GM12878 (cell line): ENCODE measurements around the gene SLC25A36. TPM values are rescaled to one million over a fixed set of nuclear protein-coding genes. Genes with fewer than 3 reads are reported as not detected.

Experiments used
- ATAC-seq: fragments of 200-7000 bp; cut with Tn5 transposase; 3 replicates; pipeline ENCODE4 v1.9.1; 2020; ENCODE audit warnings: mild to moderate bottlenecking, moderate library complexity
- BruUV-seq: library from RNA; stranded (reverse); fragments of 400-500 nt; replicated peaks from 2 replicates; lab custom pipeline; 2021; lab: Mats Ljungman, UMichigan
- CTCF ChIA-PET: fragments of 300-600 bp; sonication (Branson Sonifier 250); formaldehyde crosslinking; extraction: SDS; loops from one replicate; lab custom pipeline; 2021; ENCODE audit warnings: inconsistent platforms; lab: Yijun Ruan, JAX
- POLR2A ChIA-PET: fragments of 350-600 bp; formaldehyde crosslinking; extraction: SDS; loops from one replicate; lab custom pipeline; 2021; ENCODE audit warnings: inconsistent platforms; lab: Charles Lee
- RAD21 ChIA-PET: fragments of 300-600 bp; sonication (Branson Sonifier 250); formaldehyde crosslinking; loops from one replicate; lab custom pipeline; 2023; ENCODE audit warnings: antibody characterized with exemption; ENCODE audit not compliant: unreplicated experiment; lab: Charles Lee
- SMC1A ChIA-PET: fragments of 300-600 bp; sonication (Branson Sonifier 250); formaldehyde crosslinking; loops from one replicate; lab custom pipeline; 2023; ENCODE audit not compliant: unreplicated experiment, uncharacterized antibody; lab: Charles Lee
- DNase-seq: peaks from one replicate; pipeline ENCODE4 v3.0.0-alpha.2; 2011; ENCODE audit warnings: low read depth, low spot score
- FAIRE-seq: peaks from 3 replicates; lab custom pipeline; 2011; peaks lifted over from hg19 to GRCh38; lab: Jason Lieb, UNC
- H2AFZ ChIP-seq: 2 replicates; pipeline ENCODE4 v1.6.0; 2011; ENCODE audit warnings: low read depth, low read length, control low read depth; ENCODE audit not compliant: control insufficient read depth
- H3K27ac ChIP-seq: 2 replicates; pipeline ENCODE4 v1.5.1; 2011; ENCODE audit warnings: control low read depth; ENCODE audit not compliant: control insufficient read depth, insufficient read depth
- H3K27me3 ChIP-seq, 2 experiments: replicated peaks in 1 of 2; 2 replicates each; pipeline versions ENCODE4 v1.6.0 to v1.6.1; 2011; ENCODE audit warnings: low read length in 1 of 2; ENCODE audit not compliant: control insufficient read depth in 2 of 2, insufficient read depth in 2 of 2
- H3K36me3 ChIP-seq, 2 experiments: 2 replicates each; pipeline ENCODE4 v1.5.1; 2011; ENCODE audit warnings: low read length in 1 of 2; ENCODE audit not compliant: control insufficient read depth in 2 of 2, insufficient read depth in 2 of 2
- H3K4me1 ChIP-seq: 2 replicates; pipeline ENCODE4 v1.6.1; 2011; ENCODE audit warnings: mild to moderate bottlenecking, low read length, moderate library complexity, mixed read lengths; ENCODE audit not compliant: control insufficient read depth, insufficient read depth
- H3K4me2 ChIP-seq: 2 replicates; pipeline ENCODE4 v1.6.0; 2011; ENCODE audit warnings: control low read depth; ENCODE audit not compliant: control insufficient read depth, insufficient read depth
- H3K4me3 ChIP-seq: fragments of 200-600 bp; sonication (generic); 2 replicates; pipeline ENCODE4 v1.5.1; 2016
- H3K79me2 ChIP-seq: 2 replicates; pipeline ENCODE4 v1.6.0; 2011; ENCODE audit warnings: low read length; ENCODE audit not compliant: control insufficient read depth, insufficient read depth
- H3K9ac ChIP-seq: 2 replicates; pipeline ENCODE4 v1.8.0; 2011; ENCODE audit warnings: low read length, control low read depth, mixed read lengths; ENCODE audit not compliant: control insufficient read depth, insufficient read depth
- H3K9me3 ChIP-seq: replicated peaks from 3 replicates; pipeline ENCODE4 v1.5.1; 2011; ENCODE audit warnings: mild to moderate bottlenecking, low read length; ENCODE audit not compliant: control insufficient read depth, insufficient read depth
- H4K20me1 ChIP-seq: 2 replicates; pipeline ENCODE4 v1.6.0; 2011; ENCODE audit not compliant: control insufficient read depth, insufficient read depth
- BHLHE40 ChIP-seq, 2 experiments: fragments of 450-650 bp in 1 of 2; IDR thresholded peaks; 2 replicates each; pipeline ENCODE4 v1.6.1; 2011 to 2017; ENCODE audit warnings: low read depth in 2 of 2, borderline replicate concordance in 1 of 2, improper control_type of control experiment in 1 of 2, low read length in 1 of 2, mild to moderate bottlenecking in 1 of 2
- CREB1 ChIP-seq: IDR thresholded peaks from 2 replicates; pipeline ENCODE4 v1.6.1; 2012; ENCODE audit warnings: low read depth, mild to moderate bottlenecking, inconsistent platforms
- DPF2 ChIP-seq: fragments of 450-650 bp; IDR thresholded peaks from 2 replicates; pipeline ENCODE4 v1.6.1; 2017; ENCODE audit warnings: mild to moderate bottlenecking
- EGR1 ChIP-seq, 2 experiments: IDR thresholded peaks; 1 replicate in 1 of 2; 2 replicates in 1 of 2; pipeline ENCODE4 v1.6.1; 2011 to 2012; ENCODE audit warnings: low read depth in 2 of 2, low read length in 2 of 2, borderline replicate concordance in 1 of 2, mild to moderate bottlenecking in 1 of 2, moderate library complexity in 1 of 2
- ETV6 ChIP-seq, 2 experiments: fragments of 450-650 bp in 1 of 2; IDR thresholded peaks in 1 of 2; conservative IDR thresholded peaks in 1 of 2; 2 replicates each; pipeline ENCODE4 v1.6.1; 2014; ENCODE audit warnings: antibody characterized with exemption in 1 of 2, borderline replicate concordance in 1 of 2, low read depth in 1 of 2, mild to moderate bottlenecking in 1 of 2, moderate library complexity in 1 of 2
- GATAD2B ChIP-seq: fragments of 450-650 bp; conservative IDR thresholded peaks from 2 replicates; pipeline ENCODE4 v1.6.1; 2017; ENCODE audit warnings: low read depth, mild to moderate bottlenecking, moderate library complexity
- MEF2B ChIP-seq: fragments of 450-650 bp; IDR thresholded peaks from 2 replicates; pipeline ENCODE4 v1.6.1; 2018; ENCODE audit warnings: mild to moderate bottlenecking, moderate library complexity; ENCODE audit not compliant: partially characterized antibody, poor library complexity, severe bottlenecking
- NBN ChIP-seq: fragments of 450-650 bp; IDR thresholded peaks from 2 replicates; pipeline ENCODE4 v1.6.1; 2016
- PML ChIP-seq: IDR thresholded peaks from 2 replicates; pipeline ENCODE4 v1.6.1; 2012; ENCODE audit warnings: low read length, inconsistent platforms
- RFX5 ChIP-seq: IDR thresholded peaks from 2 replicates; pipeline ENCODE4 v1.6.1; 2011; ENCODE audit warnings: low read depth, low read length, improper control_type of control experiment
- RUNX3 ChIP-seq: IDR thresholded peaks from 2 replicates; pipeline ENCODE4 v1.6.1; 2012; ENCODE audit warnings: low read length, inconsistent platforms
- SMARCA5 ChIP-seq: fragments of 450-650 bp; IDR thresholded peaks from 2 replicates; pipeline ENCODE4 v1.6.1; 2017; ENCODE audit warnings: mild to moderate bottlenecking
- TAF1 ChIP-seq: IDR thresholded peaks from 2 replicates; pipeline ENCODE4 v1.6.1; 2011; ENCODE audit warnings: mild to moderate bottlenecking, low read depth, low read length, borderline replicate concordance
- TCF7 ChIP-seq: IDR thresholded peaks from 2 replicates; pipeline ENCODE4 v1.6.1; 2014; ENCODE audit warnings: antibody characterized with exemption, borderline replicate concordance
- ZNF24 ChIP-seq: fragments of 450-650 bp; IDR thresholded peaks from 2 replicates; pipeline ENCODE4 v1.6.1; 2017; ENCODE audit warnings: antibody characterized with exemption, mild to moderate bottlenecking
- ZNF274 ChIP-seq: IDR thresholded peaks from one replicate; pipeline ENCODE4 v1.8.0; 2011; ENCODE audit not compliant: insufficient read length, insufficient read depth
- ZNF622 ChIP-seq: fragments of 450-650 bp; IDR thresholded peaks from 2 replicates; pipeline ENCODE4 v1.6.1; 2017; ENCODE audit warnings: mild to moderate bottlenecking, inconsistent platforms
- WGBS: methylation state at CpG from one replicate; pipeline ENCODE4 v1.1.6; 2016; ENCODE audit warnings: low lambda C conversion rate; ENCODE audit not compliant: insufficient replicate concordance, insufficient coverage; ENCODE audit errors: missing lambda C conversion rate; 5-methylcytosine and 5-hydroxymethylcytosine counted together
- in situ Hi-C: fragments of 300-500 bp; cut with MboI; formaldehyde crosslinking; loops from 9 replicates; pipeline ENCODE4 v1.14.3; 2018; ENCODE audit warnings: mixed read lengths
- intact Hi-C: fragments of 100-400 bp; cut with micrococcal nuclease; formaldehyde crosslinking; loops from one replicate; pipeline ENCODE4 v1.14.2; 2022; ENCODE audit not compliant: unreplicated experiment
- polyA plus RNA-seq, 11 experiments: library from polyadenylated mRNA; depleted of rRNA in 4 of 11; unstranded in 6 of 11; stranded (reverse) in 5 of 11; fragments of >200 nt; fragmentation: Nextera tagmentation in 4 of 11; fragmentation: Illumina TruSeq in 1 of 11; extraction: Ambion mirVana in 4 of 11; extraction: Trizol in 1 of 11; gene quantifications; 1 replicate in 1 of 11; 2 replicates in 10 of 11; pipeline versions ENCODE4 v1.2.1 to v1.2.3, GENCODE V29; 2011 to 2016; ENCODE audit warnings: inconsistent platforms in 2 of 11, missing spikeins in 2 of 11, low read depth in 1 of 11
- total RNA-seq, 4 experiments: library from RNA; depleted of rRNA in 3 of 4; stranded (reverse); fragments of >200 nt in 3 of 4; fragmentation: Illumina TruSeq in 1 of 4; extraction: Trizol in 1 of 4; gene quantifications; 2 replicates each; pipeline versions ENCODE4 v1.2.1 to v1.2.3, GENCODE V29; 2013 to 2021
- TF ChIP-seq, protein P1 (sequence below): IDR thresholded peaks from 2 replicates; pipeline ENCODE4 v1.6.1; 2011; ENCODE audit warnings: mild to moderate bottlenecking, low read depth, low read length, moderate library complexity; ENCODE audit not compliant: insufficient replicate concordance
- TF ChIP-seq, protein P2 (sequence below): fragments of 450-650 bp; IDR thresholded peaks from 2 replicates; pipeline ENCODE4 v1.6.1; 2016; ENCODE audit warnings: mild to moderate bottlenecking

Gene SLC25A36
- total and polyA plus RNA-seq, 10 of the 15 experiments (the other 5 are each of a cell fraction or from before 2014, with no cell fraction given), result 13.0 to 183 (median 47.7) TPM

DNA sequence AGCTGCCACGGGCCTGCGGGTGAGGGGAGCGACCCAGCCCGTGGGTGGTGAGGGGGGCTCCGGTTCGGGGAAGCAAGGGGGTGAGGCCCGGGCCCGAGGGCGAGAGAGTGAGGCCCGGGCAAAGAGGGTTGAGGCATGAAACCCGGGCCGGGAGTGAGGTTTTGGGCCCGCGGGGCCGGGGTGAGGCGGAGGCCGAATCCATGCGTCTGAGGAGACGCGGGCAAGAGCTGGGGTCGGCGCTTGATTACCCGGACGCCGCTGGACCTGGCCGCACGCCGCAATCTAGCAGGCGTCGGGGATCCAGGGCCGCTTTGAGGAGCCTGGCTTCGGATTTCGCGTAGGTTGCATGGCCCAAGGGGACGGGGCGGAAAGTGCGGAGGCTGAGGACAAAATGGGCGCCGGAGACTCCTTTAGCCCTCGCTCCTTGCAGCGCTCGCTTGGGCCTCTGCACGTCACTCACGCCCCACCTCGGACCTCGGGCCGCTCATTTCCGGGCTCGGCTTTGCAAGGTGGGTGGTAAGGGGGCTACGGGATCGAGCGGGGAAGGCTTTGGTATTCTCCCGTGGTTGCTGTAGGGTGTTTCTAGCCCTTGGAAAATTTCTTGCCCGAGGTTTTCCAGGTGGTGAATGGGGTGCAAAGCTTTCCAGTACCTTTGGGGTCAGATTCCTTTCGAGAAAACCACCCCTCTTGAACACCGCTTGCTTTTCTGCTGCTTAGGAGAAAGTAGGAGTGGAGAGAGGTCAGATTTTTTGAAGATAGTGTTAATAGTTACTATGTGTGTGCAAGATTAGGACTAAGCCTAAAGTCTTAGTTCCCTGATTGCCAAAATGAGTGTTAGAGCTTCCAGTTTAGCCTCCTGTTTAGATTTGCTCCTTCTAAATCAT lies 827 bp downstream of the SLC25A36 start:
- Histone ChIP-seq H4K20me1 (no peaks in the 10 kb centered on the region), H3K27me3 (no peaks in the 10 kb centered on the region), H3K4me3 (peak overlapping the region; percentile 94), H3K27ac (peak overlapping the region; percentile 79), H3K9me3 (no peaks in the 10 kb centered on the region), H3K36me3 (no peaks in the 10 kb centered on the region), H3K9ac (peak overlapping the region; percentile 93), H3K4me1 (peaks cover 3% of the 10 kb centered on the region; the same call in 1 of the 2 replicates), H3K4me2 (peak overlapping the region; percentile 40), H3K79me2 (peaks cover 58% of the 10 kb centered on the region), H2AFZ (peak overlapping the region; percentile 57)
- in situ Hi-C loops, result no loop called here
- DNase-seq (no peak), FAIRE-seq (peak; percentile 59), ATAC-seq (peak; percentile 81)
- ChIA-PET SMC1A (interaction anchor here (0.5 to 2.9 kb wide), 6 partner anchors 10 to 725 kb away, joined by 3 to 22 read pairs (median 3); no protein-coding TSS in a partner anchor), POLR2A (interaction anchor here (0.5 to 1.9 kb wide), 4 partner anchors 11 to 504 kb away, joined by 3 to 6 read pairs (median 5); no protein-coding TSS in a partner anchor), RAD21 (interaction anchor here (1.5 kb wide), 1 partner anchor 10 kb away, joined by 3 read pairs; no protein-coding TSS in a partner anchor), CTCF (interaction anchor here (0.8 to 3.1 kb wide), 6 partner anchors 11 to 289 kb away, joined by 3 to 14 read pairs (median 5); partner anchors contain the start of gene PXYLP1)
- intact Hi-C loops, result no loop called here
- BruUV-seq, result no TSS peak
- WGBS, result 1% methylated on average over 50 of the region's 56 CpGs
- TF ChIP-seq NBN, result peak; percentile 55; the same call in 1 of the 2 replicates
- no peak for TF ChIP-seq ZNF24
- TF ChIP-seq ZNF274, result no peak
- peak; percentile 27; the same call in 1 of the 2 replicates for TF ChIP-seq RUNX3
- TF ChIP-seq RFX5, result no peak
- TF ChIP-seq ZNF622, result no peak
- 0 out of 2 replicates have a peak, but pooled peaks have one; percentile 12 for TF ChIP-seq TCF7
- no peak for TF ChIP-seq PML
- 0 out of 4 replicates have a peak, but pooled peaks of 1 of the 2 experiments have one; percentile 33 for TF ChIP-seq BHLHE40 (IDR thresholded peaks at IDR 0.05; ENCODE audit: borderline replicate concordance in 1 of 2, low read depth in 2 of 2, low read length in 1 of 2)
- TF ChIP-seq EGR1 (IDR thresholded peaks at IDR 0.05; ENCODE audit: borderline replicate concordance in 1 of 2, low read depth in 2 of 2, low read length in 2 of 2), result no peak
- TF ChIP-seq, protein P1, sequence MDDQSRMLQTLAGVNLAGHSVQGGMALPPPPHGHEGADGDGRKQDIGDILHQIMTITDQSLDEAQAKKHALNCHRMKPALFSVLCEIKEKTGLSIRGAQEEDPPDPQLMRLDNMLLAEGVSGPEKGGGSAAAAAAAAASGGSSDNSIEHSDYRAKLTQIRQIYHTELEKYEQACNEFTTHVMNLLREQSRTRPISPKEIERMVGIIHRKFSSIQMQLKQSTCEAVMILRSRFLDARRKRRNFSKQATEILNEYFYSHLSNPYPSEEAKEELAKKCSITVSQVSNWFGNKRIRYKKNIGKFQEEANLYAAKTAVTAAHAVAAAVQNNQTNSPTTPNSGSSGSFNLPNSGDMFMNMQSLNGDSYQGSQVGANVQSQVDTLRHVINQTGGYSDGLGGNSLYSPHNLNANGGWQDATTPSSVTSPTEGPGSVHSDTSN, result peak; percentile 89
- TF ChIP-seq, protein P2, sequence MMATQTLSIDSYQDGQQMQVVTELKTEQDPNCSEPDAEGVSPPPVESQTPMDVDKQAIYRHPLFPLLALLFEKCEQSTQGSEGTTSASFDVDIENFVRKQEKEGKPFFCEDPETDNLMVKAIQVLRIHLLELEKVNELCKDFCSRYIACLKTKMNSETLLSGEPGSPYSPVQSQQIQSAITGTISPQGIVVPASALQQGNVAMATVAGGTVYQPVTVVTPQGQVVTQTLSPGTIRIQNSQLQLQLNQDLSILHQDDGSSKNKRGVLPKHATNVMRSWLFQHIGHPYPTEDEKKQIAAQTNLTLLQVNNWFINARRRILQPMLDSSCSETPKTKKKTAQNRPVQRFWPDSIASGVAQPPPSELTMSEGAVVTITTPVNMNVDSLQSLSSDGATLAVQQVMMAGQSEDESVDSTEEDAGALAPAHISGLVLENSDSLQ, result peak; percentile 95
- TF ChIP-seq CREB1, result peak; percentile 66
- 0 out of 2 replicates have a peak, but pooled peaks have one; percentile 21 for TF ChIP-seq SMARCA5
- TF ChIP-seq GATAD2B, result 0 out of 2 replicates have a peak, but pooled peaks have one; percentile 31
- peak; percentile 46 for TF ChIP-seq DPF2
- no peak for TF ChIP-seq ETV6 (conservative IDR thresholded peaks at IDR 0.05 in 1 of 2, IDR thresholded peaks at IDR 0.05 in 1 of 2; ENCODE audit: borderline replicate concordance in 1 of 2, low read depth in 1 of 2)
- TF ChIP-seq TAF1, result peak; percentile 64; the same call in 1 of the 2 replicates
- TF ChIP-seq MEF2B, result no peak
